Islet precursor cell (in vitro differentiated cells): Measurements from ENCODE around the gene MRPL44.

Experiments used
- DNase-seq: peaks from one replicate; pipeline ENCODE4 v3.0.0-alpha.2; 2018

The MRPL44 gene

GRCh38 chr2:224014336-224014735 lies 57.1 kb downstream of the MRPL44 start:
- DNase-seq, result peak; percentile 68

- DNase-seq, result no peak
These were observed 59.7 kb downstream of the MRPL44 start for GRCh38 chr2:224016963-224017362.
